Frontal cortex (tissue), 4 donors: ENCODE measurements around the gene GLP1R. TPM values are rescaled to one million over a fixed set of nuclear protein-coding genes. Genes with fewer than 3 reads are reported as not detected.
A peak's percentile ranks its signal among the peaks of the same experiment; 100 is the strongest.

Experiments used
- DNase-seq, 2 donors: peaks; one replicate each; pipeline ENCODE4 v3.0.0; 2012; ENCODE audit warnings: low spot score in 2 of 2
- FAIRE-seq: peaks from 2 replicates; lab custom pipeline; 2012; peaks lifted over from hg19 to GRCh38; lab: Jason Lieb, UNC
- total RNA-seq: library from RNA; depleted of rRNA; stranded (reverse); fragments of >200 nt; gene quantifications from one replicate; pipeline ENCODE4 v1.2.3, GENCODE V29; 2014
- donor health status: control.
- donor health status: control.
- donor health status: control.

Gene GLP1R
- total RNA-seq, 1 donor from 2014 or later: 0.41 TPM

DNA sequence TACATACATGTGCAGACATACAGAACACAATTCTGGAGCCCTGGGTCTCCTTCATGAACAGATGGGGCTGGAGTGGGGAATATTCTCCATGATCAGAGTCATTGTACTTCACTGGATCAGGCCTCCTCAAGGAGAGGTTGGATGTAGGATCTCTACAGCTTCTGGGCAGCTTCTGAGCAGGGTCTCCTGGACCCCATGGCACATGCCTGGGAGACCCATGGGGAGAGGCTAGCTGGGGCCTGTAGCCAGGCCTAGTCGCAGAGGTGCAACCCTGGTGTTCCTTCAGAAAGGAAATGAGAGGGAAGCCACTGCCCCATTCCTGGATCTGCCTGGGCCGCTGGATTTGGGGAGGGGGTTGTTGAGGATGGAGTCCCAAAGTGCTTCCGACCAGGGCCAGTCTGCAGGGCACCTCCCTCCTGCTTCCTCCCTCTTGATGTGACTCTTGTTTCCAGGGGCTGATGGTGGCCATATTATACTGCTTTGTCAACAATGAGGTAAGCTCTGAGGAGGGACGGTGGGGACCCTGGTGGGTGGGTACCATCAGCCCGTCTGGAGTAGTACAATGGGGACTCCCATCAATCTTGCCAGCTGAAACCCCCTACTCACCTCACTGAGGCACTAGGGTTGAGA lies 31.8 kb downstream of the GLP1R start:
- no peak for FAIRE-seq
- no peak for DNase-seq

GRCh38 chr6:39082310-39082709 lies 33.7 kb downstream of the GLP1R start:
- FAIRE-seq: no peak
- no peak for DNase-seq

DNA sequence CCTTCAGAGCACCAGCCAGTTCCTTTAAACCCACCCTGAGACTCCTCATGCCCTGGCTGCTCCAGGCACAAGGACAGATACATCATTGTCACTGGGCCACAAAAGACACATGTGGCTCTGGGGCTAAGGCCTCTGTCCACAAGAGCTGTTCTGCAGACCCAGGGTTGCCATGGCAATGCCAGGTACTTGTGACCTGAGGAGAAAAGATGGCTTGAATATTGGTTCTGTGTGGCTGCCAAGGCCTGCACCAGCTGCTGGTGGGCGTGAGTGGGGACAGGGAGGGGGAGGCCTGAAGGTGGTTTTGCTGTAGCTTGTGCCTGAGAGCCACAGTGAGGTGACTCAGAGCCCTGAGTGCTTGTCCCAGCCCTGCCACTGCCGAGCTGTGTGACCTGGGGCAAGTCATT lies 34.7 kb downstream of the GLP1R start:
- FAIRE-seq (no peak), DNase-seq (peak in 1 of 2 donors; percentile 34)

GRCh38 chr6:39084506-39084905 lies 35.9 kb downstream of the GLP1R start:
- FAIRE-seq (no peak), DNase-seq (no peak)

DNA sequence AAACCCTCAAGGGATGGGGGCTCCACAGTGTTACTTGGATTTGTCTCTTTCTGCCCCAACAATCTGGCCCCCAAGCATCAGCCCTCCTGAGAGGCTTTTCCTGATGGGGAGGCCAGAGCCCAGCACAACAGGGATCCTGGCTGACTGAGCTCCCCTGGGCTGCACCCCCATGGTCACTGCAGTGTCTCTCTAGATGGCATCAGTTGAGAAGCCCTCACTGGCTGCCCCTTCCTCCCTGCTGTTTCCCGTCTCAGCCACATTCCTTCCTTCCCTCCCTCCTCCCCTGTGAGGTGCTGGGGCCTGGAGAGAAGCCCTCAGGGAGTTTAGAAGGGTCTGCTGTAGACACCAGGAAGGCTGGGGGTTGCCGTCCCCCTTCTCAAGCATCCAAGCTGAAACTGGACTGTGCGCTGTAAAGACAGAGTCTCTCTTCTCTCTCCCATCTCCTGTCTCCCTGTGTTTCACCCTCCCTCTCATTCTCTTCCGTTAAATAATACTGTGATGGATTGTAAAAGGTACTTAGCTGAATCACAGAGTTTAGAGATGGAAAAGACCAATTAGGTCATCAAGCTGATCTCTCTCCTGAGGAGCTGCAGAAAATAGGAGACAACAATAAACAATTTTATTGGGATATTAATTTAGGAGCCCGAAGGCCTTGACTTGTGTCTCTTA lies 36.7 kb downstream of the GLP1R start:
- DNase-seq: no peak

GRCh38 chr6:39086294-39086693 lies 37.7 kb downstream of the GLP1R start:
- no peak for FAIRE-seq

More for the DNA sequence above, 36.7 kb downstream of the GLP1R start:
- no peak for FAIRE-seq

DNA sequence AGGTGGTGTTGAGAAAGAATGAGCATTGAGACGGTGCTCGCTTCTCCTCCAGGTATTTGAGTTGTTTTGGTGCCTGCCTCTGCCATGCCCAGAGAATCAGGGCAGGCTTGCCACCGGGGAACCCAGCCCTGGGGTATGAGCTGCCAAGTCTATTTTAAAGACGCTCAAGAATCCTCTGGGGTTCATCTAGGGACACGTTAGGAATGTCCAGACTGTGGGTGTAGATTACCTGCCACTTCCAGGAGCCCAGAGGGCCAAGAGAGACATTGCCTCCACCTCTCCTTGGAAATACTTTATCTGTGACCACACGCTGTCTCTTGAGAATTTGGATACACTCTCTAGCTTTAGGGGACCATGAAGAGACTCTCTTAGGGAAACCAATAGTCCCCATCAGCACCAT lies 38.1 kb downstream of the GLP1R start:
- no peak for DNase-seq
- FAIRE-seq: no peak

More at GRCh38 chr6:39086294-39086693, 37.7 kb downstream of the GLP1R start:
- DNase-seq: no peak

- DNase-seq (no peak), FAIRE-seq (no peak)
Observed at GRCh38 chr6:39087197-39087596, 38.6 kb downstream of the GLP1R start.

GRCh38 chr6:39088331-39088730 lies 39.8 kb downstream of the GLP1R start:
- DNase-seq (no peak), FAIRE-seq (no peak)

GRCh38 chr6:39090036-39090435 lies 41.5 kb downstream of the GLP1R start:
- DNase-seq (no peak), FAIRE-seq (no peak)

DNA sequence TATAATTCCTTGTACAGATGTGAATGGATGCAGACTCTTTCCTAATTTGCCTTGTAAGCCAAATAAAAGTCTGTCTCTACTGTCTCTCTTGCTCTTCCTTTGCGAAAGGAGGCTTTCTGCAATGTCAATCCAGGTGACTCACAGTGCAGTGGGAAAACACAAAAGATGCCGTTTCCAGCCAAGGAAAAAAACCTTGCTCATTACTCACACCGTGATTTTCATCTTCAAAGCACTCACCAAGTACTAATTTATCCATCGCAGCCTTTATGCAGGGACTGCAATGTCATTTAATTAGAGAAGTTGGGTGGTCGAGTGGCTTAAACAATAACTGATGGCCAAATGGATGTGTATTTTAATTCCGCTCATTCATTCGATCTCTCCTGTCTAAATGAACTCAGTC lies 42.6 kb downstream of the GLP1R start:
- FAIRE-seq: no peak
- no peak for DNase-seq

- FAIRE-seq: no peak
- no peak for DNase-seq
Observed at GRCh38 chr6:39092124-39092523, 43.5 kb downstream of the GLP1R start.

- no peak for FAIRE-seq
- DNase-seq: no peak
Observed at GRCh38 chr6:39093149-39093708, 44.6 kb downstream of the GLP1R start.

DNA sequence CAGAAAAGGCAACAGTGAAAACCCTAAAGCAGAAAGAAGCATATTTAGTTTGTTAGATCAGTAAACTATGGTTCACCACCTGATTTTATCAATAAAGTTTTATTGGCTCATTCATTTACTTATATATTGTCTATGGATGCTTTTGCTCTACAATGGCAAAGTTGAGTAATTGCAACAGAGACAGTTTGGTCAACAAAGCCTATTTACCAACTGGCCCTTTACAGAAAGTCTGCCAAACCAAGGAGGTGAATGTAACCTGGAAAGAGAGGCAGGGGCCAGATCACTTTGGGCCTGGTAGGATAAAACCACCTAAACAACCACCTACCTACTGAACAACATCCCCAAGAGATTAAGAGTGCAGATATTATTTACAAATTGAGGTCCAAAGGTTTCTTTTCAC lies 47.0 kb downstream of the GLP1R start:
- FAIRE-seq (no peak), DNase-seq (no peak)

DNA sequence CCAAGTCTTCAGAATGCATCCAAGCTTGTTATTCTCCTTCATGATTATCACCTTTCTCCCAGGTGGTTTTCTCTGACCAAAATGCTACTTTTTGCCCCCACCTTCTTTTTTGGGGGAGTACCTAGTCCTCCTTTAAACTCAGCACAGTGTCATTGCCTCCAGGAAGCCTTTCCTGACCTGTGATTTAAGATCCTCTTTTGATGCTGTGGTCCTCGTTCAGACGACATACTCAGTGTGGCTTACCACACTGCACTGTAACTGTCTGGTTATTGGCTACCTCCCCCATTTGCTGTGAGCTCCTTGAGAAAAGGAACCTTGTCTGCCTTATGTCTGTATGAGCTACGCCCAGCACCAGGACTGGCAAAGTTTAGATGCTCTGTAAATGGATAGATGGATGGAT lies 51.8 kb downstream of the GLP1R start:
- DNase-seq (no peak), FAIRE-seq (no peak)

DNA sequence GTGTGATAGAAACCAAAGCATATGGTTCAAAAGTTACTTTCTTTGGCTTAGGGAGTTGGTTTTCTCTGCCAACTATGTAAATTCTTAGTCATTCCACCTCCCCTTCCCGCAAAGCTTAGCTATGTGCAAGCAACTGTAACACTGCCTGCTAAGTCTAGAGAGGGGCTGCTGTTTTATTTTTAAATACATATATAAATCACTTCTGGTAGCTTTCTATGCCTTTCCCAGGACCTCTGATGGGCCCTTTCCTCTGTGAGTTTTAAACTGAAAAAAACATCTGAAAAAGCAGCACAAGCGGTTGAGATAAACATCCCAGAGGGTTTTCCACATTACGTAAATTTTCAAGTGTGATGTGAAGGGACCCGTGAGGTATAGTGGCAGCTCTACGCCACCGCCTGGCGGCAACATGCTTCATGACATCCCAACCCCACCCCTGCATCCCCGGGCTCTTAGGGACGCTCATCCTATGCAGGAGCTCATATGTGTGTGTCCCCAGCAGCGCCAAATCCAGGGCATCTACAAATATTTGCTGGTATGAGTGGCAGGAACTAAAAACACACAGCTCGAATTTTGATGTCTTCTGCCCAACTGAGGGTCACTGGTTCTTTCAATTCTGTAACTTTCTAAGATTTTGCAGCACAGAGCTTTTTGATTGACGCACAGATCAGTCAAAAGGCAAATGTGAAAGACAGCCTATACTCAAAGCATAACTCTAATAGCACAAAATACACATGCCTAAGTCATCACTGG lies 53.7 kb downstream of the GLP1R start:
- FAIRE-seq (no peak), DNase-seq (no peak)

DNA sequence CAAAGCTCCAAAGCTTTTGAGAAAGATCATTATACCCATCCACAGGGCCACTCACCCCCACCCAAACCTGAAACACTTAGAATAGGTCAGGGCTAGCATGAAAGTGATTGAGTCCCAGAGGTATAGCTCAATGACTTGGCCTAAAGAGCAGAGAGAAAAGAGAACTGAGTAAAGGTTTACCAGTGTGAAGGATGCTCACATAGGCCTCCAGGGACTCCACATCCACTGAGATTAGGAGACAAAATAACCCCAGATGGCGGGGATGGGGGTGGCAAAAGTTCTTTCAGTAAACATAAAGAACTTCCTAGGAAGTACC lies 54.2 kb downstream of the GLP1R start:
- DNase-seq (no peak), FAIRE-seq (no peak)

- no peak for FAIRE-seq
- DNase-seq: no peak
Observed at GRCh38 chr6:39104528-39104927, 55.9 kb downstream of the GLP1R start.

GRCh38 chr6:39107034-39107433 lies 58.5 kb downstream of the GLP1R start:
- DNase-seq: no peak
- no peak for FAIRE-seq

DNA sequence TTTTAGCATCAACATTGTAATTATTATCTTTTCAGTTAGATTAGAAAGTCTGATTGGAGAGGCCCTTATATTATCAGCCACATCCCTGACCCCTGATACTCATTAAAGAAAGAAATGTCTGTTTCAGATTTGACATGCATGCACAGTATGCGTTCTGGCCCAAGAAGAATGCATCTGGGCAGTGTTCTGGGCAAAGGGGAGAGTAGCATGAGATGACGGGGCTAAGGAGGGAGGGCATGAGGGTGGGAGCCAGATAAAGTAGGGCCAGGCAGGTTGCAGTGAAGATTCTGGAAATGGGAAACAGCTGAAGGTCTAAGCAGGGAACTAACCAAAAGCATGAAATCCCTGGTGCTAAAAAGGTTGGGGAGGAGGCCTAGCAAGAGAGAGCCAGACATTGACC lies 59.1 kb downstream of the GLP1R start:
- no peak for FAIRE-seq

More for the DNA sequence above, 59.1 kb downstream of the GLP1R start:
- DNase-seq: no peak
